Activated CD8-positive, alpha-beta memory T cell treated with anti-CD3 and anti-CD28 coated beads for 48 hours (primary cell): ENCODE results near the gene CDH22.

ENCODE experiments used
- DNase-seq, 3 experiments: peaks; one replicate each; pipeline ENCODE4 v3.0.0-alpha.2; 2020; ENCODE audit warnings: low read depth in 2 of 3, low spot score in 2 of 3

The CDH22 gene

GRCh38 chr20:46150943-46151342 lies 157.4 kb downstream of the CDH22 start:
- no peak for DNase-seq

DNA sequence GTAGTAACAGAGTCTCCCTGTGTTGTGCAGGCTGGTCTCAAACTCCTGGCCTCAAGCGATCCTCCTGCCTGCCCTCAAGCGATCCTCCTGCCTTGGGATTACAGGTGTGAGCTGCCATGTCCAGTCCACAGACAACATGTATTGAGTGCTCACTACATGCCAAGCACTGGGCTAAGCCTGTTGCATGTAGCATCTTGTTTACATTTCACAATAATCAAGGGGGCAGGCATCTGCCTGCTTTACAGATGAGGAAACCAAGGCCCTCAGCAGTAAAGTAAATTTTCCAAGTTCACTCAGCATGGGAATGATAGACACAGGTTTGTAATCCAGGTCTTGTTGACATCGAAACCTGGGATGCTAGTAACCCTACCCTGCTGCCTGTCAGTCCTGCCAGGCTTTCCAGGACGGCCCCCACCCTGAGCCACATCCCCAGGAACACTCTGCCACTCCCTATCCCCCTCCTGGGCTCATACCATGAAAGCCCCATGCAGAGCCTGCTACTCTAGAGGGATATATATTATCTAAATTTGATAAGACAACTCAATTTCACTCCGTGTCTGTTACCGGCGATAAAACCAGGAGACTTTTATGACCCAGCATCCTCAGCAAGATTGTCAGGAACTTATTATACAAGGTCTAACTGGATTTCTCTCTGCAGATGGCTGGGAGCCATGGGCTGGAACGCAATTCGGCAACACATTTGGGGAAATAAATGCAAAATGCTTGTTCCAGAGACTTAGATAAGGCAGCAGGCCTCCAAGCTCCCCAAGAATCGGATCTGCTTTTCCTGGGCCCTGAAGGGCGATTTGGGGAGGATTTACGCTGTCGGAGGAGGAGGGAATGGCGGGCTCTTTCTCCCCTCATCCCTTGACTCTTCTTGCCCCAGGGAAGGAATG lies 159.7 kb downstream of the CDH22 start:
- no peak for DNase-seq

GRCh38 chr20:46145713-46146112 lies 162.6 kb downstream of the CDH22 start:
- no peak for DNase-seq

DNA sequence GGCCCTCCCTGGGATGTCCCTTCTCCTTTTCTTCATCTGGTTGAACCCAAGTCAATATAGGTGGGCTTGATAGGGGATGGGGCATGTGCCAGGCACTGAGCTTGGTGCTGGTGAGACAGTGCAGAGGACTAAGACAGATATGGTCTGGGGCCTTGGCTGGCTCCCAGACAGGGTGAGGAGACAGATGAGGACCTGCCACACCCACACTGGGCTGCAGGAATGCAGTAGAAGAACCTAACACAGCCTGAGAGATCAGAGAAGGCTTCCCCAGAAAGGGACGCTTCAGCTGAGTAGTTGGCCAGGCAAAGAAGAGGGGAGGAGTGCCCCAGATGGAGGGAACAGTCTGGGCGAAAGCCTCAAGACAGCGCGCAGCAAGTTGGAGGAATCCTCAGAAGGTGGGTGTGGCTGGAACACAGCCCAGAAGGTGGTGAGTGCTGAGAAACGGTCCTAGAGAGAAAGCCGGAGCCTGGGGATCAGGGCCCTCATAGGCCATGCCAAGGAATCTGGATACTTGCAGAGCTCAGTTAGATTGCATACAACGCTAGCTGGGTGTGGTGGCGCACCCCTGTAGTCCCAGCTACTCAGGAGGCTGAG lies 163.8 kb downstream of the CDH22 start:
- DNase-seq: no peak

DNA sequence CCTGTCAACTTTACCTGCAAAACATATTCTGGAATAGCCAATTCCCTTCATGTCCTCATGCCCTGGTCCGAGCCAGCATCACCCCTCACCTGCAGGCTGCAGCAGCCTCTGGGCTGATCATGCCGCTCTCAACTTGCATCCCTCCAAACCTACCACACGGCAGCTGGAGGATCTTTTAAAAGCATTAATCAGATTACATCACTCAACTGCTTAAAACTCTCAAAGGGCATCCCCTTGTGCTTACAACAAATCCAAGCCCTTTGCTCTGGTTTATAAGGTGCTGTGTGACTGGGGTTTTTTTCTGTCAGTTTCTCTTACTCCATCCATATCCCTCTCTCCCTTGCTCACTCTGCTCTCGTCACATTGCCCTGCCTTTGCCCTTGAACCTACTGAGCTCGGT lies 166.2 kb downstream of the CDH22 start:
- DNase-seq: no peak

- no peak for DNase-seq
Measured at GRCh38 chr20:46139908-46140482, 168.3 kb downstream of the CDH22 start.

DNA sequence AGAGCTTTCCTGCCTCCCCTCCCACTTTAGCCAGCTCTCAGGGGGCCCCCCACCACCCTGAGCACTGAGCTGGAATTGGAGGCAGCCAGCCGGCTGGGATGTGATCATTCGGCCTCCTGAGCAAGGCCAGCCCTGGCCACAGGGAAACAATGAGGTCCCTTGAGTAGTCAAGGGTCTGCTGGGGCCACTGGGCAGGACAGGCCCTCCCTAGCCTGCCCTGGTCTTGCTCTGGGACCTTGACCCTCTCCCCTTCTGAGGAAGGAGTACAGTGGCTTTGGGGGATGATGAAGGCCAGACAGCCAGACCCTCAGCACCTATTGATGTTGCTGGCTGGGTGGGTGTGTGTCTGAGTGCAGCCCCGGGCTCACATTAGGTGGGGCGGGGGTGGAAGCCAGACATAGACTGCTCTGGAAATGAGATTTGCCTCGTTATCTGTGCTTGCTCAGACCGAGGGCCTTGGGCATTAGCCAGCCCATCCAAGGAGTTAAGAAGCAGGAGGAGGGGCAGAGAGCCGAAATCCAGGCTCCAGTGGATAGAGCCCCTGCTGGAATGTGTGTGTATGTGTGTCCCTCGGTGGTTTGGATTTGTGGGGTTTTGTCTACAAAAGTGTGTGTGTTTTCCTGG lies 168.9 kb downstream of the CDH22 start:
- DNase-seq: no peak

DNA sequence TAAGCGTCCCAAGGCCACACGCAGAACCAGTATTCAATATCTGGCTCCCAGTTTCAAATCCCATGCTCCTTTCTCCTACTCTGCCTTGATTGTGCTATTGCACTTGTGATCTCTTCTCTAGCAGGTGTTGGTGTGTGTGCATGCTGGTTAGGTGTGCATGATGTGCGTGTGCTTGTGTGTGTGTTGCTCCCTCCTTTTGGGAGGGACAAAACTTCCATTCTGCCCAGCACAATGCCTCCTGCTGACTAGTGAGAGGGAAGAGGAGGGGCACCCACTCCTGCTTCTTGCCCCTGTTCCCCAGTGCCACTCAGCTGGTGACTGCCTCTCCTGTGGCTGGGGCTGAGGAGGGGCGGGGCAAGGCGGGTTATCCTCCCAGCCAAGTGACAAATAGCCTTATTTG lies 170.5 kb downstream of the CDH22 start:
- no peak for DNase-seq

DNA sequence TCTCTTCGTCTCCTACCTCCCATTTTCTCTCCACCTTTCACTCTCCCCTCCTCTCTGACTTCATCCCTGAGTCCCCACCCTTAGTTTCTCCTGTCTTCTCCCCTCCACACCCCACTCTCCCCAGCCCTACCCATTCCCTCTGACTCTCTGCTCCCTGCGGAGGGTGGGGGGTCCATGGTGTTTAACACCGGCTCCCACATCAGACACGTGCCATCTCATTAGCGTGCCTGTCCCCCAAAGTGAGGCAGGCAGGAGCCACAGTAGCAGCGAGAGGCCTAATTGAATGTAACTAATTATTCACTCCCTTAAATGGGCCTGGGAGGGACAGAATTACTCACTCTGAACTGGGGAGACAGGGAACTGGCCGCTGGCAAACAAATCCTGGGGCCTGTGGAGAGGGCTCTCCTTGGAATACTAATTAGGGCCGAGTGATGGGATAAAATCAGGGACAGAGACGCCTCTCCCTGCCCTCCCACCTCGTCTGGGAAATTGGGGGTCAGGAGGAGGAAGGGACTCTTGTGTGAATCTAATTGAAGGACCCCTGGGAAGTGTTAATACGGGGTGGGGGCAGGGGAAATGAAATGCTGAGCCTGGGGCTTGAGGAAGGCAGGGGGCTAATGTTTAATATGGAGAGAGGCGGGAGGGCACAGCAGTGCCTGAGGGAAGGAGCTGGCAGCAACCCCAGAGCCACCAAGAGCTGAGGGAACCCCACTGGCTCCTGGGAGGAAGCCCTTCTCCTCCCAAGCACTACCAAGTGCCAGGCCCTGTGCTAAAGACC lies 172.3 kb downstream of the CDH22 start:
- no peak for DNase-seq

DNA sequence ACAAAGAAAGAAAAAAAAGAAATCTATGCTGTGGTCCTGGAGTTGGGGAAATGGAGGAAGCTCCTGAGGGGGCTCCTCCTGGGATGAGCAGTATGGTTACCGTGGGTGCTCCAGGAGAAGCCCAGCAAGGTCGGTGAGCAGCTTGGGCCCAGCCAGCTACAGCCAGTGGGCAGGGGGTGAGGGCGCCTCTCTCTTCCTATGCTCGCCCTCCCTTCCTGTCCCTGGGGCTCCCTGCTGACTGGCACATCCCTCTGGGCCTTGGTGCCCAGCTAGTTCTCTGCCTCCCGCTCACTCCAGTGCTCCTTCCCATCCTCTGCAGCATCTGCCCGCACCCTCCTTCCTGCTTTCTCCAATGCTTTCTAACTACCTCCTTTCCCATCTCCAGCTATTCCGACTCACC lies 173.6 kb downstream of the CDH22 start:
- no peak for DNase-seq

GRCh38 chr20:46133886-46134654 lies 174.2 kb downstream of the CDH22 start:
- DNase-seq: no peak

GRCh38 chr20:46132705-46133120 lies 175.6 kb downstream of the CDH22 start:
- DNase-seq: peak; percentile 31 to 50 (median 42)

DNA sequence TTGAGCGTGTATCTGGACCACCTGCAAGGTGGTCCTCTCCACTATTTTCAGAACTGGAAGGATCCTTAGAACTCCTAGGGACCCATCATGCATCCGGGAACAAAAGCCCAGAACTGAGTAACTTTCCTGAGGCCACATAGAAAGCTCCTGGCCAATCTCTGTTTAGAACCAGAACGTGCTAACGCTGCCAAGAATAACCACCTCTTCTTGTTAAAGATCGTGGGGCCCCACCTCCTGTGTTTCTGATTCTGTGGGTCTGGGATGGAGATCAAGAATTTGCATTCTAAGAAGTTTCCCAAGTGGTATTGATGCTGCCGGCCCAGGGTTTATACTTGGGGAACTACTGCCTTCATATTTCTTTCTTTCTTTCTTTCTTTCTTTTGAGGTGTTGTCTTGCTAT lies 176.9 kb downstream of the CDH22 start:
- no peak for DNase-seq

GRCh38 chr20:46130534-46130933 lies 177.8 kb downstream of the CDH22 start:
- no peak for DNase-seq

DNA sequence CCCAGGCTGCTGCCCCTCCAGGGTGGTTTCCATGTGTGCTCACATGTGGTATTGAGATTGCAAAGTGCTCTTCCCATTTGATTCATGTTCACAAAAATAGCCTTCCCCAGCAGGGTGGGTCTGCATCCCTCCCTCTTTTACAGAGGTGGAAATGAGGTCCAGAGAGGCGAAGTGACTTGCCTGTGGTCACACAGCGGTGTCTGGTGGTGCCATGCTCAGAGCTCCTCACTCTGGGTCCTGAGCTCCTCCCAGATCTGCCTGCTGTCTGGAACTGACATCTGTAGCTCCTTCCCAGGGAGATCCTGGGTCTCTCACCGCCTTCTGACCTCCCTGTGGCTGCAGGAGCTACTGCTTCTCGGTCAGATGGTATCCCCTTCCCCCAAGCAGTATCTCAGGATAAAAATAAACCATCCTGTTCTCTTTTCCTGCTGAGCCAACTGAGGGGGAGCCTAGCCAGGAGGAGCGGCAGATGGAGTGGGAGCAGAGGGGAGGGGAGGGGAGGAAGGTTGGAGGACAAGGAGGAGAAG lies 178.3 kb downstream of the CDH22 start:
- no peak for DNase-seq

DNA sequence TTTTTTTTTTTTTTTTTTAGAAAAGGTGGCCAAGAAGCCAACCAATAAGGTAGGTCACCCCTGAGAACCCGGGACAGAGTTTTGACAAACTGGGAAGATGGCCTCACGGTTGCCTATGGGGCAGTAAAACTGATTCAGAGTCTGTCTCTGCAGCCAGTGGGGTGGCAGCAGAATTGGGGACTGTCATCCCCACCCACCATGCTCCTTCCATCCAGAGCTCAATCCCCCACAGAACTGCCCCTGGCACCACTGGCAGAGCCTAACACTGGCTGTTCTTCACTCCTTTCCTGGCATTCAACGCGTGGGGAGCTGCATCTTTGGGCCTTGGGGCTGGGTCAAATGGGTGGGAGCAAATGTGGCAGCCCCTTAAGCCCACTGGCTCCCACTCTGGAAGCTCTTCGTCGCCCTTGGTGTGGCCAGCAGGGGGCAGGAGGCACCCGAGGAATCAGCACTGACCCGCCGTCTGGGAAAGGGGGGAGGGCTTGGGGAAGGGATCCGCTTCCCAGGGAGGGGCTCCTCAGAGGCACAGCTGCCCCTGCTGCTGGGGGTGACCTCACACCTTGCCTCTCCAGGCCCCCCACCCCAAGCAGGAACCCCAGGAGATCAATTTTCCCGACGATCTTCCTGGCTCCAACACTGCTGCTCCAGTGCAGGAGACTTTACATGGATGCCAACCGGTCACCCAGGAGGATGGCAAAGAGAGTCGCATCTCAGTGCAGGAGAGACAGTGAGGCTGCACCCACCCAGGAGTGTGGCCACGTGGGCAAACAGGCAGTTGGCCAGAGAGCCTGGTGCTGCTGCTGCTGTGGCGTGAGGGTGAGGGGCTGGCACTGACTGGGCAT lies 179.8 kb downstream of the CDH22 start:
- DNase-seq: no peak

- no peak for DNase-seq
Measured at GRCh38 chr20:46127396-46128010, 180.8 kb downstream of the CDH22 start.

- no peak for DNase-seq
Measured at GRCh38 chr20:46126440-46127056, 181.8 kb downstream of the CDH22 start.
